Ramos (cell line): ENCODE measurements around the gene DDX53.

Experiments used
- in situ Hi-C: fragments of 300-500 bp; cut with MboI; formaldehyde crosslinking; loops from one replicate; pipeline ENCODE4 v1.14.3; 2022; ENCODE audit warnings: low sequenced_read_pairs; ENCODE audit not compliant: unreplicated experiment

DDX53 gene

DNA sequence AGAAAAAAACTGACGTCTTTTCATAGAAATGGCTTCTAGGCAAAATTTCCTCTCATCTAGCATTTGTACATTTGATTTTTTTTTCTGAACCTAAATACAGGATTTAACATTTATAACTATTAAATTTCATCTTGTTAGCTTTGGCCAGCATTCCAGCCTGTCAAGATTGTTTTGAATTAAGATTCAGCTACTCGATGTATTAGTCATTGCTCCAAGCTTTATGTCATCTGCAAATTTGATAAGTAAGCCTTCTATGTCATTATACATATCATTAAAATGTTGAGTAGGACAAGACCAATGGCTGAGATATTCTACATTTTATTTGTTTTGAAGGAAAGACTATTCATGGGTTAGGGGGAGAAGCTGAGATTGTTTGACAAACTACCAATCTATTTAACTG is 46.7 kb downstream of the DDX53 start:
- in situ Hi-C loops, result no loop called here

DNA sequence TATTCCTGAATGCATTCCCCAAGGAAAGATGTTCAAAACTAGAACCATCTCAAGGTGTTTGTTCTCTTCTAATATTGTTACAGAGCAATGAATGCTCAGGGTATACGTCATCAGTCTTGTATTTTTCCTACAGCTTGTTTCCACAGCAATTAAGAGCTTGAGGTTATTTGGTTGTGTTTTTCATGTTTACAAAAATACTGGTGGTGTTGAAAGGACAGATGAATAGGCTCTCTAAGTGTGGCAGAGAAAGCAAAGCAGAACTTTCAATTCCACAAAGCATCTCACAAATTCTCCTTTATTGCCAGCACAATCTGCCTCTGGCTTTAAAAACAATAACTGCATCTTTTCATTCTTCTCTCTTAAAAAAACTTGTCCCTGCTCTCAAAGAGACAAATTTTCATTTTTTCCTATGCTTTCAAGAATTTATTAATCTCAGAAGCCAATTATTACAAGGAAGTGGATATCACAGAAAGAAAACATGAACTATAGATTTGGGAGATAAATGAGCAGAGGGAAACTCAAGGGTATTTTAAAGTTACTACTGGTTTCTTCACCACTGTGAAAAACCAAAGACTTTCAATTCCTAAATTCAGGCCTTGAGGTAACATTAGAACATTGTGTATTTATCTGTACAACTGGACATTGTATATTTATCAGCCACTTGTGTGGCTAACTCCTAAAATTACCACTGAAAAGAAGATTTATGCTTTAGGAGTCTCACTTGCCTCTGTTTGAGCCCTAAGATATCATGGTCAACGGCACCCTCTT is 49.2 kb downstream of the DDX53 start:
- in situ Hi-C loops, result no loop called here

DNA sequence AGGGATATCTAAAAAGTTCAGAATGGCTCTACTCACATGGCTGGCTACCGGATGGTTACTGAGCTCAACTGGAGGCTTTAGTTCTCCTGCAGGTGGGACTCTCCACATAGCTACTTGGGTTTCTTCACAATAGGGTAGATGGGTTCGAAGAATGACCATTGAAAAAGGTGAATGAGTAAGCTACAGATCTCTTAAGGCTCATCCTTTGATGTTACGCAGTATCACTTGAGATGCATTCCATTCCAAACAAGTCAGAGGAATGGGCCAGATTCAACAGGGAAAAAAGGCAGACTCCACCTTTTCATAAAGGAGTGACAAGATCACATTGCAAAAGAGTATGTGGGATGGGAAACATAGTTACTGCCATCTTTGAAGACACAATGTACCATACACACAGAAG is 52.6 kb downstream of the DDX53 start:
- in situ Hi-C loops, result no loop called here
